ENCODE results near the gene ZSCAN22.

Gene ZSCAN22

GRCh38 chr19:58319241-58319640 lies 7.6 kb upstream of the ZSCAN22 start:
- H3K4me1 ChIP-seq (ENCODE audit: insufficient read depth, low read length, severe bottlenecking): no peaks in the 10 kb centered on the region

DNA sequence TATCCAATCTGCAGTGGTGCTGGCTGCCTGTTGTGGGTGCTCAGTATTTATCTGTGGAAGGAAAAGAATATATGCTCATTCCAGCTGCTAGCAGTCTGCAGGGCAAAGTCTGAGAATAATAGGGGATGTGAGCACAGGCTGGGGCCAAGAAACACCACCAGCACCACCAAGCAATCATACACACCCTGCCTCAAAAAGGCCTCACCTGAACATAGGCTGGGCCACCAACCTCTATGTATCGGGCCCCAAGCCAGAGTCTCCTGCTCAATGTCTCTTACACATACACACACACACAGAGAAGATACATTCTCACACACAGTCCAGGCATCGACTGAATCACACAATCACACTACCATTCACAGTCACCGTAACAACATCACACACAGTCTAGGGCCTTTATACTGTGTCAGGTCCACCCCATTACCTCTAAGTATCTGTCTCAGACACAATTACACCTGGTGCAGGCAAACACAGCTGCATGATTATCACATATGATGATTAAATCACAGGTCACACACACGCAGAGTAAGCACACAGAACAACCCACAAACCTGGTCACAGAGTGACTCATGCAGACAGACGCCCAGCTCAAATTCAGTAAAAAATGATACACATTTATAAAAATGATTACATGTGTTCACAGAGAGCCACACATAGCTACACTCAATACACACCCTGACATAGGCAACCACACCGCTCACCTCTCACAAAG lies 1.3 kb upstream of the ZSCAN22 start:
- H3K4me3 ChIP-seq (ENCODE audit: low read depth, low read length, poor library complexity, severe bottlenecking): peak overlapping the region; percentile 74
- peak overlapping the region; percentile 80; the same call in 1 of the 2 replicates for H3K9ac ChIP-seq (ENCODE audit: low read length)
- no peak for TF ChIP-seq CTCF (IDR thresholded peaks at IDR 0.05; ENCODE audit: low read length)
- TF ChIP-seq EZH2 (IDR thresholded peaks at IDR 0.05; ENCODE audit: borderline replicate concordance, low read length): no peak
- H3K4me2 ChIP-seq (ENCODE audit: low read length): peak overlapping the region; percentile 71
- no peaks in the 10 kb centered on the region for H3K36me3 ChIP-seq (ENCODE audit: insufficient read depth, low read length)
- H3K27me3 ChIP-seq (ENCODE audit: insufficient read depth, low read length): no peaks in the 10 kb centered on the region
- peaks cover 34% of the 10 kb centered on the region for H3K4me1 ChIP-seq (ENCODE audit: insufficient read depth, low read length, severe bottlenecking)
- H3K9me2 ChIP-seq (ENCODE audit: low read depth, low read length): no peaks in the 10 kb centered on the region
- H3F3A ChIP-seq (ENCODE audit: insufficient read depth, low read length): no peaks in the 10 kb centered on the region
- no peak overlapping the region for H2AFZ ChIP-seq (ENCODE audit: low read length)
- peak overlapping the region; percentile 5 for H3K27ac ChIP-seq (ENCODE audit: low read depth, low read length, poor library complexity, severe bottlenecking)
- no peaks in the 10 kb centered on the region for H4K20me1 ChIP-seq (ENCODE audit: insufficient read depth, low read length)
- no peaks in the 10 kb centered on the region for H3K9me3 ChIP-seq (ENCODE audit: low read length)
- no peaks in the 10 kb centered on the region for H3K79me2 ChIP-seq (ENCODE audit: insufficient read depth, low read length)

More at GRCh38 chr19:58319241-58319640, 7.6 kb upstream of the ZSCAN22 start:
- Histone ChIP-seq H2AFZ (ENCODE audit: low read length) (no peak overlapping the region), H3K9ac (ENCODE audit: low read length) (no peak overlapping the region), H4K20me1 (ENCODE audit: insufficient read depth, low read length) (no peaks in the 10 kb centered on the region), H3K4me3 (ENCODE audit: low read depth, low read length, poor library complexity, severe bottlenecking) (no peak overlapping the region), H3K27me3 (ENCODE audit: insufficient read depth, low read length) (no peaks in the 10 kb centered on the region), H3K79me2 (ENCODE audit: insufficient read depth, low read length) (no peaks in the 10 kb centered on the region), H3K9me3 (ENCODE audit: low read length) (no peaks in the 10 kb centered on the region), H3K4me2 (ENCODE audit: low read length) (no peak overlapping the region), H3F3A (ENCODE audit: insufficient read depth, low read length) (no peaks in the 10 kb centered on the region), H3K9me2 (ENCODE audit: low read depth, low read length) (no peaks in the 10 kb centered on the region), H3K36me3 (ENCODE audit: insufficient read depth, low read length) (peaks cover 17% of the 10 kb centered on the region), H3K27ac (ENCODE audit: low read depth, low read length, poor library complexity, severe bottlenecking) (no peak overlapping the region)
- TF ChIP-seq EZH2 (IDR thresholded peaks at IDR 0.05; ENCODE audit: borderline replicate concordance, low read length) (no peak), CTCF (IDR thresholded peaks at IDR 0.05; ENCODE audit: low read length) (no peak)

- Histone ChIP-seq H3K27ac (ENCODE audit: low read depth, low read length, poor library complexity, severe bottlenecking) (no peak overlapping the region), H3K9me3 (ENCODE audit: low read length) (no peaks in the 10 kb centered on the region), H3K27me3 (ENCODE audit: insufficient read depth, low read length) (no peaks in the 10 kb centered on the region), H3F3A (ENCODE audit: insufficient read depth, low read length) (no peaks in the 10 kb centered on the region), H3K4me2 (ENCODE audit: low read length) (peak overlapping the region; percentile 71), H3K9me2 (ENCODE audit: low read depth, low read length) (no peaks in the 10 kb centered on the region), H3K36me3 (ENCODE audit: insufficient read depth, low read length) (no peaks in the 10 kb centered on the region), H2AFZ (ENCODE audit: low read length) (no peak overlapping the region), H3K4me3 (ENCODE audit: low read depth, low read length, poor library complexity, severe bottlenecking) (peak overlapping the region; percentile 74), H3K4me1 (ENCODE audit: insufficient read depth, low read length, severe bottlenecking) (peaks cover 34% of the 10 kb centered on the region), H3K9ac (ENCODE audit: low read length) (peak overlapping the region; percentile 80), H3K79me2 (ENCODE audit: insufficient read depth, low read length) (no peaks in the 10 kb centered on the region), H4K20me1 (ENCODE audit: insufficient read depth, low read length) (no peaks in the 10 kb centered on the region)
- no peak for TF ChIP-seq CTCF (IDR thresholded peaks at IDR 0.05; ENCODE audit: low read length)
Measured at GRCh38 chr19:58326501-58326913, 287 bp upstream of the ZSCAN22 start.

Measured in OCI-LY1 (cell line).